GM19043 (cell line): ENCODE results near the gene LMAN2.
"Not testable (repeated sequence)": the region's sequence is repeated elsewhere in the genome, so short reads cannot be mapped to it uniquely, and the experiment has no call there.

Source experiments
- ATAC-seq: cut with Tn5 transposase; IDR thresholded peaks from one replicate; pipeline ENCODE4 v1.9.1; 2021; ENCODE audit warnings: low read depth; ENCODE audit not compliant: unreplicated experiment

Gene LMAN2

GRCh38 chr5:177309351-177310191 lies 41.9 kb downstream of the LMAN2 start:
- ATAC-seq = no peak

GRCh38 chr5:177308740-177309139 lies 42.7 kb downstream of the LMAN2 start:
- no peak for ATAC-seq

GRCh38 chr5:177307544-177308363 lies 43.7 kb downstream of the LMAN2 start:
- no peak for ATAC-seq

- no peak for ATAC-seq
These were observed 44.6 kb downstream of the LMAN2 start for GRCh38 chr5:177306674-177307543.

GRCh38 chr5:177306103-177306640 lies 45.3 kb downstream of the LMAN2 start:
- ATAC-seq = not testable (repeated sequence)

- ATAC-seq = no peak
These were observed 46.9 kb downstream of the LMAN2 start for GRCh38 chr5:177304392-177305119.

GRCh38 chr5:177303925-177304391 lies 47.5 kb downstream of the LMAN2 start:
- ATAC-seq = no peak

GRCh38 chr5:177303121-177303924 lies 48.1 kb downstream of the LMAN2 start, which contains the start of the genes PRELID1 and RAB24:
TSS of gene PRELID1 (plus strand) at chr5:177303799. CDS start at chr5:177303986, 187 bp downstream.
TSS of gene RAB24 (minus strand) at chr5:177303719. CDS start at chr5:177303288, 431 bp downstream.
- ATAC-seq = peak; percentile 49

- ATAC-seq = no peak
These were observed 48.9 kb downstream of the LMAN2 start for GRCh38 chr5:177302354-177303110.

- ATAC-seq = no peak
These were observed 49.8 kb downstream of the LMAN2 start for GRCh38 chr5:177301503-177302165.

- no peak for ATAC-seq
These were observed 50.5 kb downstream of the LMAN2 start for GRCh38 chr5:177300951-177301350.

- ATAC-seq = peak; percentile 51
These were observed 51.1 kb downstream of the LMAN2 start for GRCh38 chr5:177300236-177300880.

GRCh38 chr5:177299697-177300096 lies 51.8 kb downstream of the LMAN2 start:
- ATAC-seq = no peak

- no peak for ATAC-seq
These were observed 53.5 kb downstream of the LMAN2 start for GRCh38 chr5:177297922-177298321.

- no peak for ATAC-seq
These were observed 54.9 kb downstream of the LMAN2 start for GRCh38 chr5:177296581-177296980.

- ATAC-seq = no peak
These were observed 55.5 kb downstream of the LMAN2 start for GRCh38 chr5:177295924-177296323.

GRCh38 chr5:177294632-177295031 lies 56.8 kb downstream of the LMAN2 start:
- ATAC-seq = no peak
